HepG2 (cell line): Measurements from ENCODE around the gene DPF1.

Experiments used
- EP300 ChIP-seq, 3 experiments: sonication (generic) in 1 of 3; formaldehyde crosslinking in 1 of 3; IDR thresholded peaks; 2 replicates each; pipeline versions ENCODE4 v1.5.1 to v1.6.1; 2011 to 2020; ENCODE audit warnings: low read depth in 2 of 3, low read length in 2 of 3, borderline replicate concordance in 1 of 3, improper control_type of control experiment in 1 of 3, mild to moderate bottlenecking in 1 of 3, missing genetic modification reagents in 1 of 3, moderate library complexity in 1 of 3
- XBP1 ChIP-seq: sonication (generic); formaldehyde crosslinking; IDR thresholded peaks from 2 replicates; pipeline ENCODE4 v1.5.0; 2020; ENCODE audit warnings: missing genetic modification reagents
- TF ChIP-seq, protein P1 (sequence below): sonication (generic); formaldehyde crosslinking; IDR thresholded peaks from 2 replicates; pipeline ENCODE4 v1.5.0; 2020; ENCODE audit warnings: mild to moderate bottlenecking, missing genetic modification reagents, moderate library complexity

DNA sequence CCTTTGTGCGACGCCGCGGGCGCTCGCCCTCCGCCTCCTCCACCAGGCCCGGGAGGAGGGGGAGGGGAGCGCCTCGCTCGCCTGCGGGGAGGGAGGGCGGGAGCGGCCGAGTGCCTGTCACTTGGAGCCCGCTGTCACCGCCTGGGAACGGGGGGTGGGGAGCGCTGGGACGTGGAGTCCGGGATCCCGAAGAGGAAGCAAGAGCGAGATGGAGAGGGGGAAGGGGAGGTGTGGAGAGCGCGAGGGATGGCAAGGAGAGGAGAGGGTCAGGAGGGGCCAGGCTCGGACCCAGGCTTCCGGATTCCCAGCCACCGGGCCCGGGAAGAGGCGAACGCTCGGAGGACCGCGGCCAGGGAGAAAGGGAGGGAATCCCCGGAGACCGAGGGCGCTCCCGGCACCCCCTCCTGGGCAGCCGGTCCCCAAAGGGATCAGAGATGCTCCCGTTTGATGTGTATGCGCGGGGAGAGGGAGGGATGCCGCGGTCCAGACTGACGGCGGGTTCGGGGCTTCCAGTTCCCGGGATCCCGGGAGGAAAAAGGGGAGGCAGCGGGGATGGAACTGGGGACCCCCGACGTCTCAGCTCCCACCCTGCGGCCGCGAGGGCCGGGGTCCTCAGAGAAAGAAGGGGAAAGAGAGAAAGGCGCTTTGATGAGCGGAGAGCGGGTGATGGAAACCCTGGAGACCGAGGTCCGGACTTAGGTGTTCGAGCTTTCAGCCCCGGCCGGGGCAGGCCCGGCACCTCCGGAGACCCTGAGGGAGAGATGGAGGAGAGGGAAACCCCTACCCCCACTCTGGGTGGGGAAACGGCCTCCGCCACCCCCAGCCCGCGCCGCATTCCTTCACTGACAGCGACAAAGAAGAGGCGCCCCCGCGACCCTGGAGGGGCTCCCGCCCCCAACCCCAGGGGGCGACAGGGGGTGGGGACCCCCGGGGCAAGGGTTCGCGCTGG, 4.7 kb upstream of the DPF1 start:
- no peak for TF ChIP-seq XBP1
- TF ChIP-seq, protein P1, sequence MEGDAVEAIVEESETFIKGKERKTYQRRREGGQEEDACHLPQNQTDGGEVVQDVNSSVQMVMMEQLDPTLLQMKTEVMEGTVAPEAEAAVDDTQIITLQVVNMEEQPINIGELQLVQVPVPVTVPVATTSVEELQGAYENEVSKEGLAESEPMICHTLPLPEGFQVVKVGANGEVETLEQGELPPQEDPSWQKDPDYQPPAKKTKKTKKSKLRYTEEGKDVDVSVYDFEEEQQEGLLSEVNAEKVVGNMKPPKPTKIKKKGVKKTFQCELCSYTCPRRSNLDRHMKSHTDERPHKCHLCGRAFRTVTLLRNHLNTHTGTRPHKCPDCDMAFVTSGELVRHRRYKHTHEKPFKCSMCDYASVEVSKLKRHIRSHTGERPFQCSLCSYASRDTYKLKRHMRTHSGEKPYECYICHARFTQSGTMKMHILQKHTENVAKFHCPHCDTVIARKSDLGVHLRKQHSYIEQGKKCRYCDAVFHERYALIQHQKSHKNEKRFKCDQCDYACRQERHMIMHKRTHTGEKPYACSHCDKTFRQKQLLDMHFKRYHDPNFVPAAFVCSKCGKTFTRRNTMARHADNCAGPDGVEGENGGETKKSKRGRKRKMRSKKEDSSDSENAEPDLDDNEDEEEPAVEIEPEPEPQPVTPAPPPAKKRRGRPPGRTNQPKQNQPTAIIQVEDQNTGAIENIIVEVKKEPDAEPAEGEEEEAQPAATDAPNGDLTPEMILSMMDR (CRISPR knock-in tag) = no peak
- TF ChIP-seq EP300 (IDR thresholded peaks at IDR 0.05; ENCODE audit: low read depth in 2 of 2, low read length in 2 of 2) = no peak
- no peak for TF ChIP-seq EP300 (CRISPR knock-in tag; IDR thresholded peaks at IDR 0.05; ENCODE audit: borderline replicate concordance)
